NCI-H510A (cell line): ENCODE measurements around the gene RASGRP2.

Source experiments
- DNase-seq: peaks from one replicate; lab custom pipeline; 2025; lab: John Stamatoyannopoulos, UW

Gene RASGRP2

DNA sequence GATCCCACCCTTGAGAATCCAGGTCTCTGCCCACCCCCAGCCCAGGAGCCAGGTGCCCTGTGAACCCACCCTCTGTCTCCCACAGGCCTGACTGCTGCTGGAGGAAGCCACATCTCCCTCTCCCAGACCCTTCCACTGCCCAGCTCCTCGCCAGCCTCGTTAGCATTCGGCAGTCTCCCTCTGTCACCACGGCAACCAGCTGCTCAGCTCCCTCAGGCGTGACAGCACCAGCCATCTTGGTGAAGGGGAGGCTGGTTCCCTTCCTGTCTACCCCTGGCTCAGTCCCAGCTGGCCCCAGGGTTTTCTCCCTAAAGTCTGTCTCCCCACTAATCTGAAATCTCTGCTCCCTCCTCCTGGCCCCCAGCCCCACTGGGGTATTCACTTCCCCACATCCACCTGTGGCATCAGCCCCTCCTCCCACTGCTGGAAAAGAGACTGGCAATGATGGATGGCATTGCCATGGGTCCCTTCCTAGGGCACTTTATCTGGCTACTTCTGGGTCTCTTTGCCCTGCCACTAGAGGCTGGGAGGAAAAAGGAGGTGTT lies 49.0 kb downstream of the RASGRP2 start:
- peak; percentile 14 for DNase-seq

DNA sequence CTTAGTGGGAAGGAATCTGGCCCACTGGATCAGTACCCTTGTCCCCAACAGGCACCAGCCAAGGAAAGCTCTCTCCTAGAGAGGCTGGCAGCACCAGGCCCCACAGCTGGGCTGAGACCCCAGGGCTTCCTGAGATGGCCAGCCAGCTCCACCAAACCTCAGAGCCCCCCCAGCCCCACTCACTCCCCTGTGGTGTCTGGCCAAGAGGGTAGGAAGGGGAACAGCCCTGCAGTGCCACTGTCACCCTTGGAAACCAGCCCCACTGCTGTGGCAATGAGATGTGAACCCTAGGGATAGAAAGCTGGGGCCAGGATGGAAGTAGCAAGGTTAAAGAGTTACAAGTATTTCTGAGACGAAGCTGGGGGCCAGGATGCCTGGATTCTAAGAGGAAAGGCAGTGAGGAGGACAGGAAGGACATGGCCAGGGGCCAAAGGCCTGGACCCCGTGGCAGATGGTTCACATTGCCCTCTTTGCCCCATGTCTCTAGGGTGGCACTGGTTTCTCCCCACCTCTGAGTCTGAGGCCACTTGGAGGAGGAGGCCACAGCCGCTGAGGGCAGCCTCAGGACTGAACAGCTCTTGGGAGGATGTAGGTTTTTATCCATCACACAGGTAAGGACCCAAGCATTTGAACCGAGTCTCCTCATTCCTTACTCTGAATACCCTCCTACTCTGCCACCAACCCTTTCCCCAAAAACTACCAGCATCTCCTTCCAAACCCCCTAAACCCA lies 49.8 kb downstream of the RASGRP2 start:
- DNase-seq: no peak

DNA sequence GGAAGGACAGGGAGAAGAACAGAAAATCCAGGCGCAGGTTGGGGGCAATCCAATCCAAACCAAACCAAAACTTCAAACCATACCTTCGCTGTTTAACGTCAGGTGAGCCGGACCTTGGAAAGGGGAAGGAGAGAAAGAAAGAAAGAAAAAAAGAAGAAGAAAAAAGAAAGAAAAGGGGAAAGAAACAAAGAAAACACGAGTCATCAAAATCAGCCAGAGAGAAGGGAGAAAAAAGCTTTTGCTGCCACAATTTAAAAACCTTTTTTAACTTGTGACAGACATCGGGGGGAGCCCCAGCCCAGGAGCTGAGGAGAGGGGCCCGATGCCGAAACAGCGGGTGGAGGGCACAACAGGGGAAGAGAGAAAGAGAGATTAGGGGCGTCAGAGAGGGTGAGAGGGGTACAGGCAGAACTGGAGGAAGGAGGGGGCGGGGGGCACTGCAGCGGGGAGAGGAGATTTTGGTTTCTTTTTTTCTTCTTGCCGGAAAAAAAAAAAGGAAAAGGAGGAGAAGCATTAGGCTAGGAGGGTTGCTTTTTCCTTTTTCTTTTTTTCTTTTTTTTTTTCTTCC lies 51.1 kb downstream of the RASGRP2 start:
- DNase-seq: no peak

DNA sequence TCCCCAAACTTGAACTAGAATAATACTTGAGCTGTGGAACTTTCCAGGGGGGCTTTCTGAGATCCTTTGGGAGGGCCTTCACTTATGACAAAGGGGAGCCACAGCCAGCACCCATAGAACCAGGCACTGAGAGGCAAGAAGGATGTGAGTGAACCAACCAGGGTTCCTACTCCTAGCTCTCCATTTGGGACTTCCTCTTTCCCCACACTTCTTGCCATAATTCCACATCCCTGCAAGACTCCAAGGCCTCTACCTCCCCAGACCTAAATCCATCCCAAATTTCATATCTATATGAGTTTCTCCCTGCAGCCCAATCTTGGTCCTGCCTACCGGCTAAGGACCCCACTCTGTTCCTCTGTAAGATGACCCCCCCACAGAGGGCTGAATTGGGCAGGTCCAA lies 52.4 kb downstream of the RASGRP2 start:
- DNase-seq: no peak

DNA sequence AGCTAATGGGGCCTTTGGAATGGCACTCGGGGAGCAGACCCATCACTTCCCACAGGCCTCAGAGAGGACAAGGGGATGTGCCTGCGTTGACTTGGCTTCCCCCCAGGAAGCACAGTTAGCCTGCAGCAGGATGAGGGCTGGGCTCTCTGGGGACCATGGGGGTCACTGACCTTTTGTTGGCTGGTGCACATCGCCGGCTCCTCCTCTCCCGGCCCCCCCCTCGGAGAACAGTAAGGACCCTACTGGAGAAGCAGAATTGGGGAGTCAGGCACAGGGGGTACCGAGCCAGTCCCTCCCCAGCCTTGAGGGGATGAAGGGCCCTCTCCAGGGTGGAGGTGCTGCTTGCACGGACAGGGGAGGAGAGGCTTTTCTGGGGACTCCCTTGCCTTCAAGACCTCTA lies 53.7 kb downstream of the RASGRP2 start:
- no peak for DNase-seq

DNA sequence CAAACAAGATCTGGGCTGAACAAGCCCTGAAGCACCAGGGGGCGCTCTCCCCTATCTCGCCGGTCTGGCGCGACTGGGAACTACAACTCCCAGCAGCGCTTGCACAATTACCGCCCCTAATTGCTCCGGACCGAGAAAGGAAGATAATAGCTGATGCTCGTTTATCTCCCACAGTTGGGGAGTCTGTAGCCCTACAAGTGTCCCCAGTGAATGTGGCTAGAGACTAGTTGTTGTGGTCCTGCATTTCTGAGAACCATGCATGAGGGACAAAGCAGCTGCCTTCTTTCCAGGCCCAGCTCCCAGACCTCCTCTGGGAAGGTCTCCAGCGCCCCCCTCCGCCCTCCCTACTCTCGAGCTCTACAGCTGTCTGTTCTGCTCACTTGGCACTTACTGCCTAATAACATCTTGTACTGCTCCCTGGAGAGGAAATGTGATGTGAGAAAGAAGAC lies 55.4 kb downstream of the RASGRP2 start:
- peak; percentile 56 for DNase-seq

DNA sequence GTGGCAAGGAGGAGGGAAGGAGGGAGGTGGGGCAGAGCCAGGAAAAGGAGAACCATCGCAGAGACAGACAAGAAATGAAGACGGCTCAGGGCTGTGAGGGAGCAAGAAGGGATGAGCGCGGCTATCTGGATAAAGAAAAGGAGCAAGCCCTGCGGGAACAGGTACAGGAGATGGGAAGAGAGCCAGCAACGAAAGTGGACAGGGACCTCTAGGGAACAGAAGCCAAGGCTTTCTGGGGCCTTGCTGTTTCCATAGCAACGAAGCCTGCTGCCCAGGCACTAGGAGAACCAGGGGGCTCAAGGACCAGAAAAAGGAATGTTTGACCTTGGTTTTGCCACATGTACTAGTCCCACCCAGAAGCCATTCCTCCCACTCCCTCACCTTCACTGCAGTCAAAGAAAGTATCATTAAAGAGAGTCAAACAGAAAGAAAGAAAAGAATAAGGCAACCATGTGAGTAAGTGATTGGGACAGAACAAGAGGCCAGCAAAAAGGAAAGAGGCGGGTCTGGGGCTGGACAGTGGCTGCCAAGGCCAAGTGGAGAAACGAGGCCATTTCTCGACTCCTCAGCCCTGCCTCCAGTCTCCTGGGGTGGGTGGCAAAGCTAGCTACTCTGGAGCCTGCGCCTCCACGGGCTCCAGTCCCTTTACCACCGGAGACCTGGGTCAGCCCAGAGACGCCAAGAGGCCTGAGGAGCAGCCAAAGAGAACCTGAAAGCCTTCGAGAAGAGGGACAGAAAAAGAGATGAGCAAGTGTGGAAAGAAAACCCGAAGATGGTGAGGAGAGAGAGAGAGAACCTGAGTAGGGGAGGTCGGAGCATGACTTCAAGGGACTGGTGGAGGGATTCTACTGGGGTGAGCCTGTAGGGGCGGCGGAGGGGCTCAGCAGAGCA lies 56.1 kb downstream of the RASGRP2 start:
- no peak for DNase-seq

DNA sequence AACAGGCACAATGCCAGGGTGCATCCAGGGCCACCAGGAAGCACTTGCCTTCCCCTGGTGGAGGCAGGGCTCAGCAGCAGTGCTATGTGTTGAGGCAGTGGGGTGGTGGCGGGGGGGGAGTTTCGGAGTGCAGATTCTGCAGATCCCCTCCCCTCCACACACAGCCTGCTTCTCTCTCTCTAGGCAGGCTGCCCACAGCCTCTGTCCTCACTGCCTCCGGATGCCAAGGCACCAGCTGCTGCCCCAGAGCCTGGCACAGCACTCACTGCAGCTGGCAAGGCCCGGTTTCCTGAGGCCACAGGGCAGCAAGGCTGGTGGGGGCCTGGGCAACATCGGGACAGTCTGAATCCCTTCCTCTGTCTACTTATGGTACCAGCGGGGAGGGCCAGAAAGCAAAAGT lies 56.7 kb downstream of the RASGRP2 start:
- no peak for DNase-seq

DNA sequence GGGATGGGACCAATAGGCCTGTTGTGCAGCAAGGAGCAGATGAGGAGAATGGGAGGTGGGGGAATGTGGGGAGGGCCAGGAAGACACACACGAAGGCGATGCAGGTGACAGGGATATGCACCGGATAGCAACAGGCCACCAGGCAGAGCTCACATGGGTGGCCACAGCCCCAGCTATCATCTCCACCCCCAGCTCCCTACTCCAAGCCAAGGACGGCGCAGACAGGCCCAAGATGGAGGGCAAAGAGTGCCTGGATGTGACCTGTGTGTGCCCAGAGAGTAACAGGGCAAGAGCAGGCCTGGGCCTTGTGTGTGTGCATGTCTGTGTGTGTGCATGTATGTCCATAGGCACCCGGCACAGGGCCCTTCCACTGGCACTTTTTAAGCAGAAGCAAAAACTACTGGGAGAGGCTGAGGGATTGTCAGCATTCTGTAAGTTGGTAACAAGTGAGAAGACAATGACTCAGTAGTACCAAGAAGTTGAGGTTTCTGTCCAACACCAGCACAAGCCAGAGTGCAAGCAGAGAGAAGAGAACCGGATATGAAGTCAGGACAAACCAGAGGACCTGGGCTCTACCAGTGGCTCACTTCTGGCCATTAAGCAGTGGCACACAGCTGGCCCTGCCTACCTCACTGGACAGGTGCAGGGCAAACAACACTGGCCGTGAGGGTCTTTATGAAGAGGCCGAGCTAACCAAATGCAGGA lies 57.3 kb downstream of the RASGRP2 start:
- no peak for DNase-seq

DNA sequence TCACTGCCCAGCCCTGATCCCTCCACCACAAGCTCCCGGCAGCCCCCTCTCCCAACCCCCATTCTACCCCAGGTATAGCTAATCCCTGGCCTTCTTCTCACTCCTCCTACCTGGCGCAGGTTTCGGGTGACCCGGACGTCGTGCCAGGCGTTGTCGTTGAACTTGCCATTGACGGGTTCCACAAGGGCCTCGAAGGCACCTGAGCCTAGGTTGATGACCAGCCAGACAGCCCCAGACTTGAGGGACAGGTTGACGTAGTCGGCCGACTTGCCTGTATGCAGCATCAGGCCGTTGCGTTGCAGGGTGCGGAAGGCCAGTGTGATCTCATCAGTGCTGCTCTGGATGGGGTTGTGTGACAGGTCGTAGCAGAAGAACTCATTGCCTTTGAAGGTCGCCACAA lies 58.4 kb downstream of the RASGRP2 start:
- no peak for DNase-seq

DNA sequence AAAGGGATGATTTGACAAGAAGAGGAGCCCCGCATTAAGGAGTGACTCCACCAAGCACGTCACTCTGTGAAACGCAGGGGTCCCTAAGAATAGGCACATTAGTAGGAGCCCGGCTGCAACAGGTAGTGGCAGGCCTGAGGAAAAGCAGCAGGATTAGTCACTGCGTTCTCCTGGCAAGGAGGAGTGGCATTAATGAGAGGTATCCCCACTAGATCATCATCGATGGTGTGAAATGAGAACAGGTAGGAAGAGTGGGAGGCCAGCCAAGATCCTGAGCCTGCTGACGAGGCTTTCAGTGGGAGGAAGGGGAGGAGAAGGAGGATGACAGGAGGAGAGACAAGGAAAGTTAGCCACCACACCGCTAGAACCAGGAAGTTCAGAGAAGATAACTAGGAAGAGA lies 59.6 kb downstream of the RASGRP2 start:
- DNase-seq: no peak

DNA sequence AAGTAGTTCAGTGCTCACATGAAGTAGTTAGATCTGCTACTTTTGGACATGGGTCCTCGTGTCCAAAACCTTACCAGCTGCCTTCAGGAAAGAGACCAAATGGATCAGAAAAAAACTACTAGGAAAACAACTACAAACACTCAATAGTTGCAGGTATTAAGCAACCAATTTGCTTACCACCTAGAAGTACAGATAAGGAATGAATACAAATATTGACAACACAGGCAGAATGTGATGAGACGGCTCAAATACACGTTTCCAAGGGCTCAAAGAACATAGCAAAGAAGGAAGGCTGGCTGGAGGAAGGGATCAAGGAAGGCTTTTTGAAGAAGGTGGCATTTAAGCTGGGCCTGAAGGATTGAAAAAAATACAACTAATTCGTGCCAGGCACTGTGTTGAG lies 62.8 kb downstream of the RASGRP2 start:
- DNase-seq: no peak

DNA sequence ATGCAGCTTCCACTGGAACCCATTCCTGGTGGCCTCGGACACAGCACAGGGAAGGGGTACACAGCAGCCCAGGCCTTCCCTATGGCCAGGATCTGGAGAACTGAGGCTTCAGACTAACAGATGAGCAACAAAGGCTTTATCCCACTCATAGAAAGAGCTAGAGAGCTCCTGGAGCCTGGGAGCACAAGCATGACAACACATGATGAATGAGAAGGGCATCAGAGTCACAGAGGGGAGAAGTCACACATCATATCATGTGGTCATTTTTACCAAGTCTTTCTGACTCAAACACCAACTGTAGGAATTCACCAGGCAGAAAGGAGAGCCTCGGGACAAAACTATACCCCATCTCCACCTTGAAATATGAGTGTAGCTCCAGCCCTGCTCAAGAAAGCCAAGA lies 64.1 kb downstream of the RASGRP2 start:
- DNase-seq: no peak

DNA sequence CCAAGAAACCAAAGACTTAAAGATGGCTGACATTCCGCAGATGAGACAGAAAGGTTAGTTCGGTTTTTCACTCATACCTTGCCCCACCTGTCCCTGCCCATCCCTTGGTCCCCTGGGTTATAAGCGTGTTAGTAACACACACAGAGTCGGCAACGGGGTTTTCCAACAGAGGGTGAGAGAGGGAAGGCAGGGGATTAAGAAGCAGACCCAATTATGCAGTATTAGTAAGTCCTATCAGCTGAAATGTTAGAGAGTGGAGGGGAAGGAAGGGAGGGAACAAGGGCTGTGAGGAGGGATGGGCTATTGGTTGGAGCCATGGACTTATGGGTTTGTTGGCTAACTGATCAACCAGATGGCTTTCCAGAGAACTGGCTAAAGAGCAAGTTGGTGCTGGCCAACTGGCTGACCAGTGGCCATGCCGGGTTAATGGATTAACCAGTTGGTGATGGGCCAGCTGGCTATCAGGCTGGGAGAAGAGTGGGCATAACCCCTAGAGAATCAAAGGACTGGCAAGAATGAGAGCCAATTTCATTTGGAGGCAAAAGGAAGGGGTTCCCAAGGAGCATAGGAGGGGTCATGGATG lies 66.4 kb downstream of the RASGRP2 start:
- no peak for DNase-seq
